SU-DHL-6 (cell line): ENCODE measurements around the gene PDLIM7.

Source experiments
- EZH2phosphoT487 ChIP-seq: fragments of 200-600 bp; sonication (generic), shearing (Covaris generic); conservative IDR thresholded peaks from 2 replicates; pipeline ENCODE4 v1.6.1; 2018; ENCODE audit warnings: mild to moderate bottlenecking, antibody characterized with exemption, low read length, moderate library complexity, mixed read lengths
- TF ChIP-seq, protein P1 (sequence below): fragments of 200-600 bp; sonication (generic); IDR thresholded peaks from one replicate; pipeline ENCODE4 v1.5.1; 2017; ENCODE audit warnings: antibody characterized with exemption, mild to moderate bottlenecking, low read length, moderate library complexity; ENCODE audit not compliant: insufficient read depth, poor library complexity, severe bottlenecking

- TF ChIP-seq, protein P1, sequence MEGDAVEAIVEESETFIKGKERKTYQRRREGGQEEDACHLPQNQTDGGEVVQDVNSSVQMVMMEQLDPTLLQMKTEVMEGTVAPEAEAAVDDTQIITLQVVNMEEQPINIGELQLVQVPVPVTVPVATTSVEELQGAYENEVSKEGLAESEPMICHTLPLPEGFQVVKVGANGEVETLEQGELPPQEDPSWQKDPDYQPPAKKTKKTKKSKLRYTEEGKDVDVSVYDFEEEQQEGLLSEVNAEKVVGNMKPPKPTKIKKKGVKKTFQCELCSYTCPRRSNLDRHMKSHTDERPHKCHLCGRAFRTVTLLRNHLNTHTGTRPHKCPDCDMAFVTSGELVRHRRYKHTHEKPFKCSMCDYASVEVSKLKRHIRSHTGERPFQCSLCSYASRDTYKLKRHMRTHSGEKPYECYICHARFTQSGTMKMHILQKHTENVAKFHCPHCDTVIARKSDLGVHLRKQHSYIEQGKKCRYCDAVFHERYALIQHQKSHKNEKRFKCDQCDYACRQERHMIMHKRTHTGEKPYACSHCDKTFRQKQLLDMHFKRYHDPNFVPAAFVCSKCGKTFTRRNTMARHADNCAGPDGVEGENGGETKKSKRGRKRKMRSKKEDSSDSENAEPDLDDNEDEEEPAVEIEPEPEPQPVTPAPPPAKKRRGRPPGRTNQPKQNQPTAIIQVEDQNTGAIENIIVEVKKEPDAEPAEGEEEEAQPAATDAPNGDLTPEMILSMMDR, result no peak
- TF ChIP-seq EZH2phosphoT487, result no peak
Observed at GRCh38 chr5:177511181-177511580, 13.8 kb upstream of the PDLIM7 start.
